GM21381 (cell line): ENCODE measurements around the gene MFSD6L.

Experiments used
- ATAC-seq: cut with Tn5 transposase; IDR thresholded peaks from one replicate; pipeline ENCODE4 v1.9.1; 2021; ENCODE audit warnings: mild to moderate bottlenecking, moderate library complexity; ENCODE audit not compliant: unreplicated experiment

Gene MFSD6L

GRCh38 chr17:8794636-8795035 lies 4.5 kb downstream of the MFSD6L start:
- no peak for ATAC-seq

- no peak for ATAC-seq
Measured at GRCh38 chr17:8793649-8794048, 5.5 kb downstream of the MFSD6L start.

DNA sequence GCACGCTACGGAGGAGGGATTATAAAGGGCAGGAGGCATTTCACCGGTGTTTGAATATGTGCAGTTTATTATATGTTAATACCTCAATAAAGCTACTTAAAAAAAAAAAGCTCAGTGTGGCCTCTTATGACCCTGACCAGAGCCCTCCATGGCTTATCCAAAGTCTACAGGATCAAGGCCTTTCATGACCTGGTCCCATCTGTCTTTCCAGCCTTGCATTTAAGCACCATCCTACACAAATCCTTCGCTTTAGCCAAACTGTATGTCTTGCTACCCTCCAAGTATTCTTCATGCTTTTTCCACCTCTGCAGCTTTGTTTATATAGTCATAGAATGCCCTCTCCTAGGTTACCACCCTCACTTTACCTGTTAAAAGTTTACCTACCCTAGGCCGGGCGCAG lies 6.5 kb downstream of the MFSD6L start:
- ATAC-seq, result no peak

- no peak for ATAC-seq
Measured at GRCh38 chr17:8791910-8792270, 7.3 kb downstream of the MFSD6L start.

DNA sequence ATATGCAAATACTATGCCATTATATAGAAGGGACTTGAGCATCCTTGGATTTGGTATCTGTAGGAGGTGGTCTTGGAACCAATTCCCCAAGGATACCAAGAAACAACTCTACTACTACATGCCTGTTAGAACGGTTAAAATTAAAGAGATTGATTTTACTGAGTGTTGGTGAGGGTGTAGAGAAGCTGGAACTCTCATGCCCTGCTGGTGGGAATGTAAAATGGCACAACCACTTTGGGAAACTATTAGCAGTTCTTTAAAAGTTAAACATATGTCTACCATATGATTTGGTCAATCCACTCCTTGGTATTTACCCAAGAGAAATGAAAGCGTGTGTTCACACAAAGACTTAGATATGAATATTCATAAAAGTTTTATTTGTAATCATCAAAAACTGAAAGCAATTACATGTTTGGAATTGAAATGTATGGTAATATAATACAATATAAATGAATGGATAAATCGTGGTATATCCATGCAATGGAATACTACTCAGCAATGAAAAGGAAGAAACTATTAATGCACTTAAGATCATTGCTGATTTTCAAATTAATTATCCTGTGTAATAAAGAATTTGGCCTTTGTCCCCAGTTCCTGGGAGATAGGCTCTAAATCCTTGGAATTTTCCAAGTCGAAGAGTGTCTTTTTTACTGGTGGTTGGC lies 7.8 kb downstream of the MFSD6L start:
- no peak for ATAC-seq

GRCh38 chr17:8789743-8790142 lies 9.4 kb downstream of the MFSD6L start:
- ATAC-seq, result no peak

DNA sequence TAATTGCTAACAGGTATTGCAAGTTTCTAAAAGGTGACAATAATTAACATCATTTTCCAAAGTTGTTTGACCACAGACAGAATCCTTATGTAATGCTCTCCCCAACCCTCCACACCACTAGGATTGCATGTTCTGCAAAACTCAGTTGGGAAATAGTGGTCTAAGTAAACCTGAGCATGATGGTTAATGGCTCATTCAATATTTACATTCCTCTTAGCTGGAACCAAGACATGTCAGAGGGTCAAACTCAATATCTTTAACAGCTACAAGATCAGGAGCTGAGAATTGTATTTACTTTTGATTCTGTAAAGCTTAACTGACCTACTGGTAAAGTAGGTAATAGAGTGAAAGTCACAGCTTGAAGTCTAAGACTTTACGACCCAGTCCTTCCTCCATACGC lies 10.2 kb downstream of the MFSD6L start:
- ATAC-seq, result no peak

- no peak for ATAC-seq
Measured at GRCh38 chr17:8785547-8786413, 13.4 kb downstream of the MFSD6L start.

DNA sequence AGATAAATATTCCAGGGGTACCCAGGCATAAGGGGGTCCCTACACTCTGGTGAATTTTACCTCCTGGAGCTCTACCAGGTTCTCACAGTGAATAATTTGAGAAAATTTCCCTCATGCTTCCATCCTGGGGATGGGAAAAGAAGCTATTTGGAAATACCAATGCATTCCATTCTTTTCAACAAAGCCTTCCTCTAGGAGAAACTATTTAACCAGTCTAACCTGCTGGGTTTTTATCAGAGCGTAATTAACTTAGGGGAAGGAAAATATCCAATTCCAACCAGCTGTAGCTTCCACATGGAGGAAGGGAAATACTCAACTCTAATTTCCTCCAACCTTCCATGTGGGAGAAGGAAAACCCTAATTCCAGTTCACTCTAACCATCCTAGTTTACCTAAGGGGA lies 17.0 kb downstream of the MFSD6L start:
- no peak for ATAC-seq

GRCh38 chr17:8781776-8782175 lies 17.4 kb downstream of the MFSD6L start:
- ATAC-seq, result no peak

DNA sequence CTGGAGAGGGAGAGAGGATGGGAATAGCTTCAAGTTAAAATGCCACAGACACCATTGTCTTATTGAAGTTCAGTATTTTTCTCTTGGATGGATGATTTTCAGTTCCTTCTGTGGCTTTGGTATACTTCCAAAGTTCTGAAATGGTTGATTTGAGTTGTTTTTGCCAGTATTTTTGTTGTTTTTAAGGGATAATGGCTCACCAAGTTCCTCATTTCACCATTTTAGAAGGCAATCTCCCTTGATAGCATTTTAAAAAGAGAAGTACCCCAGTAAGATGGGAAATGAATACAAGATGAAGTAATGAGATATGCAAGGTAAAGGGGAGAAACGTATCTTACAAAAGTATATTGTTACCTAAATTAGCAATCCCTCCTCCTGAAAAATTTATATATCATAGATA lies 22.3 kb downstream of the MFSD6L start:
- ATAC-seq, result no peak

DNA sequence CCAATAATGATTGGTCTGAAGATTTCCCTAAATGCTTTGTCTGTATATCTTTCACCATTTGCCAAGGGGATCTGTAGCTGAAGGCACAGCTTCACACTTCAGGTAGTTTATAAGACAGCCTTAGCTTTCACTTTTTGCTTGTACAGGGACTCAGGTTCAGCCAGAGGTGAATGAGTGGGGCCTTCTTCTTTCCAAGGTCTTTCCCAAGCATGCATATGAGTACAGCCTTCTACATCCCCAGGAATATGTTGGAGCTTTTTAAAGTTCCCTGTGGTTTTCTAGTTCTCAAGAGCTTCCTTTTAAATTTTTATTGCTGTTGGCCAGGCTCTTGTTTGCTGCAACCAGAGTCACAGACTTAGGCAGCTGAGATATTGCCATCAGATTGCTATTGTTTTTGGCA lies 22.9 kb downstream of the MFSD6L start:
- ATAC-seq, result no peak

DNA sequence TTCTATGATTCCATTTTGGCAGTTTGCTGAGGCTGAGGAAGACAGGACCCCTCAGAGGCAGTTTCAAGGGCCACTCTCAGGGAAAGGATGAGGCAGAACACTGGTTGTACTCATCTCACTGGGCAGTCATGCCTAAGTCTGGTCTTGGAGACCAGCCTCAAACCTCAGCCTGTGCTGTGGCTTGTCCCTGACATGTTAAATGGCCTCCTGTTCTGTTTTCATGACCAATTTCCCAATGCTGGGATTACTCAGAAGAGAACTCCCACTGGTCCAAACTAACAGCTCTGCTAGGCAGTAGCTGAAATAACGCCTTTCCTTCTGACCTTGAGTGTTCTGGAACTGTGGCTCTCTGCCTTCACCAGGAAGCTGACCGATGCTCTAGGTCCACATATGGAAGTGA lies 32.4 kb downstream of the MFSD6L start:
- no peak for ATAC-seq

- ATAC-seq, result no peak
Measured at GRCh38 chr17:8762012-8762411, 37.2 kb downstream of the MFSD6L start.

DNA sequence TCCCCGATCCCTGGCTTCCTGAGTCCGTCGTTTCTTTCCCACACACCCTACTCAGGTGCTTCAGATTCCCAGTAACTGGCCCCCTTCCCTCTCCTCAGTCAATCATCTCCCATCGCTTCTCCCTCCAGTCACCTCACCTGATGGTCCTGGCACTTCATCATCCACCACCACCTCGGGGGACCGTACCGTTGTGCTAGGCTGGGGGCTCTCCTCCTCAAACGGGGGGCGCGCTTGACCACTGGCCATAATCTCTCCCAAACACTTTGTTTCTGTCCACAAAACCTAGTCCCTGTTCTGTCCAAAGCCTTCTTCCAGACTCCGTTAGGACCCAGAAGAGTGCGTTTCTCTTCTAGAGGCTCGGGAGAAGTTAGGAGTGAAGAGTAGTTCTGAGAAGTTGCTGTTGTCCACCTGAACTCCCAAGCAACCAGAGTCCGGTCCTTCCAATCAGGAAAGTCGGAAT lies 41.0 kb downstream of the MFSD6L start, which contains the start of gene SPDYE4:
Gene SPDYE4, minus strand, starts transcription at position 410 of the 460 bp plus-strand sequence. Its CDS starts 164 bp downstream, at position 246.
- ATAC-seq, result no peak

- no peak for ATAC-seq
Measured at GRCh38 chr17:8757189-8757588, 42.0 kb downstream of the MFSD6L start.

- ATAC-seq, result no peak
Measured at GRCh38 chr17:8755590-8756255, 43.4 kb downstream of the MFSD6L start.

GRCh38 chr17:8754890-8755289 lies 44.3 kb downstream of the MFSD6L start:
- ATAC-seq, result no peak

GRCh38 chr17:8753976-8754440 lies 45.2 kb downstream of the MFSD6L start:
- ATAC-seq, result no peak

DNA sequence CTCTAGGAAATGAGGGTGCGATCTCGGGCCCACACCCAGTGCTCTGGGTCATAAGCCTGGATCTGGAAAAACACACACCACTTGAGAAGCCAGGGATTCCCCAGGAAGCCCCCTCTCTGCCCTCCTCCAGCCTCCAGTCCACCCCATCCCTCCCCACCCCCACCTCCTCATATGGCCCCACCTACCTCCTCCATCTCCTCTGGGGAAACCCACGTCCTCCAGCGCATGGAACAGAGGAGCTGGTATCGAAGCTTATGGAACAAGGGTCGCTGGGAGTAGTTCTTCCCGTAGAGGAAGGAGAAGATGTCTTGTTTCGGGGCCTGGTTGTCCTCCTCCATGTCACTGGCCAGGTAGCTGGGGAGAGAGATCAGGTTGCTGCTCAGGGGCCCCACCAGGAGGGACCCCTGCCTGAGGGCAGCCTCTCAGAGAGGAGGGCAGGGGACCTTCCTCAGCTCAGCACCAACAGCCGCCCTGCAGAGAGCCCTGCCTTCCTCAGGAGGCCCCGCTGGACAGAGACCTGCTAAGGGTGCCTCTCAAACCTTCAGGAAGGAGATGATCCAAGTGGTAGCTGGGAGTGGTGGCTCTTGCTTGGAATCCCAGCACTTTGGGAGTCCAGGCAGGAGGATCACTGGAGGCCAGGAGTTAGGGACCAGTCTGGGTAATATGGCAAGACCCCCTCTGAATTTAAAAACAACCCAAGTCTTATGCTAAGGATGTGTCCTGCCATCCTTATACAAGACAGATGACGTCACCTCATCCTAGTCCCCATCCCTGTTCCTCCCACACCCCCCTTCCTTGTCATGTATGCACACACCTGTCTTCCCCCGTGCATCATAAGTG lies 45.8 kb downstream of the MFSD6L start:
- ATAC-seq, result no peak

- ATAC-seq, result no peak
Measured at GRCh38 chr17:8749616-8750015, 49.5 kb downstream of the MFSD6L start.
